NCI-H226 (cell line): Measurements from ENCODE around the gene GRIK1.

ENCODE experiments used
- DNase-seq: peaks from one replicate; pipeline ENCODE4 v3.0.0-alpha.2; 2015

Gene GRIK1

GRCh38 chr21:29513535-29513934 lies 426.3 kb downstream of the GRIK1 start:
- DNase-seq, result no peak

GRCh38 chr21:29511096-29511495 lies 428.7 kb downstream of the GRIK1 start:
- DNase-seq, result no peak

DNA sequence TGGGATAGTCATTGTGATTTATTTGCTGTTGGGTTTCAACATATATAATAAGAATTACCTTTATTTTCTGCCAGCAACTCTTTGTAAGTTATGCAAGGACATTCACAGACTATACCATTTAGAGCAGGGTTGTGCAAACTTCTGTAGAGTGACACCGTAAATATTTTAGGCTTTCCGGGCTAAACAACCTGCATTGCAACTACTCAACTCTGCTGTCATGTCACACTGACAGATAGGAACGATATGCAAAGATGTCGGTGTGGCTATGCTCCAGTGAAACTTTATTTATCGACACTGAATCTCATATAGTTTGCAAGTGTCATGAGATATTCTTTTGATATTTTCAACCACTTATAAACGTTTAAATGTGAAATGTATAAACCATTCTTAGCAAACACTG lies 430.7 kb downstream of the GRIK1 start:
- no peak for DNase-seq

GRCh38 chr21:29508301-29508700 lies 431.5 kb downstream of the GRIK1 start:
- no peak for DNase-seq

DNA sequence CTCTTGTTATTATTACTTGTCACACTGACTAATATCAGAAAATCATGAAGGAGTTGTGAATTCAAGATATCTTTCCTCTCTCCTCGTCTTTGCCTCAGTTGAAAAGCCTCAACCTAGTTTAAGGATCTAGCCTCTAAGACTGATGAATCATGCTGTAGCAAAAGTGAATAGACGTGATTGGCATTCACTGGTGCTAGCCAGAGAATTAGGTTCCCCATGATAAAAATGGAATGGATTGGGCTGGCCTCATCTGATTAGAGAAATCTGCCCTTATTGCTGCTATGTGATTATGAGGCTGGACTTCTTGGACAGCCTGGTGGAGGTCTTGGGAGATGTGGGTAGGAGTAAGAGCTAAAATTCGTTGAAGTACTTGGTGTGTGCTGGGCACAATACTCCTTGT lies 432.8 kb downstream of the GRIK1 start:
- DNase-seq, result peak; percentile 20

GRCh38 chr21:29506214-29506613 lies 433.6 kb downstream of the GRIK1 start:
- no peak for DNase-seq

GRCh38 chr21:29504751-29505321 lies 435.0 kb downstream of the GRIK1 start:
- DNase-seq, result peak; percentile 80

DNA sequence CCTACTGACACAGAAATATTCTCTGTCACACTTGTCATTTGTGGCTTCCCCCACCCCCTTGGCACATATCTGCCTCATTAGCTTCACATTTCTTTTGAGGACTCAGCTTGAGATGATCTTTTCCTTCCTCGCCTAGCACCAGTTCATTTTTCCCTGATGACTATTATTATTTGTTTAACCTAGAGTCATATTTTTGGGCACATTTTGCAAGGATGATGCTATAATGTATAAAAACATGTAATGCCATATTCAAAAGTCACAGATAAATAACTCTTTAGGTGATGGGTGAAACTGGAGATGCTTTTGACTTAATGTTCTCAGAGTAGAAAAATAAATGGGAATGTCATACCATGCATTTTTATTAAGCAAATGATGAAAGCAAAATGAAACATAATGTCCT lies 438.3 kb downstream of the GRIK1 start:
- DNase-seq, result no peak

DNA sequence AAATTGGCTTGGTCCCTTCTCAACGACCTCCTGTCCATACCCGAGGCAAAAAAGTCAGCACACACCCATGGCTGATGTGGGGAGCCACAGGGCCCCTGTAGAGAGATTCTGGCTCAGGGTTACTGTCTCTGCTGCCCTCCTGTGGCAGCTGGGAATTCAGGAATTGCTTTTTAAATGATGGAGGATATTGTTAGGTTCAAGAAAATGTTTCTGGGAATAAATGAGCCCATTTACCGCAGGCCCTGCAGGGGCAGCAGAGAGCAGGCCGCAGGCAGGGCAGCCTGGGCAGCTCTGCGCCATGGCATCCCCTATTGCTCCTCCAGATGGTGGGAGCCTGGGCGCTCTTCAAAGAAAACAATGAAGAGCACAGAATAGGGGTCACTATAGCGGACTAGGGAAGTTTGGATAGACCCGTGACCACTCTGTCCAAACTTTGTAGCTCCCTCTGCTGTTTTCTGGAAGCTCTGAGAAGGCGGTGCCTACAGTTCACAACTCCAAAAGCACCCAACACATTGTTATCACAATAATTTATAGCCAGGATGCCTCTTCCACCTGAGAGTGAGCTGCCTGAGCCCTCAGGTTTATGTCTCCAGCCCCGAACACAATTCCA lies 440.0 kb downstream of the GRIK1 start:
- DNase-seq, result no peak

DNA sequence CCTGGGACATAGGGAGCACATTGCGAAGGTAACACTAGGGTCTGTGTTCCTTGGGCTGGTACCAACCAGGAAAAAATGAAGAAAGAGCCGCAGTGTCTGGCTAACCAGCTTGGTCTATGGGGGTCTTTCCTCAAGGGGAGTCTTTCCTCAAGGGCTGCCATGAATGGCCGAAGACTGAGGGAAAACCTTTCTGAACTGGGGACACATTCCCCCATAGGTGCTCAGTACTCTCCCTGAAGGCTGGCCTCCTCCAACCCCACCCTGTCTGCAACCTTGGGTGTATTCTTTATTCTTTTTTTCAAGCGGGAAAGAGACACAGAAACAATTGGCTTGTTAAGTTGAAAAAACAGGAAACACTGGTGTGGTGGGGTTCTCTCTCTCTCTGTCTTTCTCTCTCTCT lies 440.6 kb downstream of the GRIK1 start:
- no peak for DNase-seq

- DNase-seq, result no peak
Observed at GRCh38 chr21:29496337-29496736, 443.5 kb downstream of the GRIK1 start.

DNA sequence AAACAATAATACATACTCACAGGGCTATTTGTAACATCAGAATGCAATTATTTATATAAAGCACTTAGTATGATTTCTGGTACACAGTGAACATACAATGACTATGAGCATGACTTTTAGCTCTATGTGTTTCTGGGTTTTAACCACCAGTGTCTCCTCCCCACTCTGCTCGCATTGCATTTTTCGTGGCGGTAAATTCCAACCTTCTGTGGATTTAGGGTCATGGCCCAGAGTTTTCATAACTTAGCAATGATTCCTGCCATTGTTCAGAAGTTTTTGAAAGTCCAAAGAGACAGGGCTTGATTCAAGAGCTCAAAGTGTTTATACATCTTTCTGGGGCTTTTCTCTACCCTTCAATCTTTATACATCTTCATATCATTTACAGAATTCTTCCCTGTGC lies 449.8 kb downstream of the GRIK1 start:
- DNase-seq, result no peak

DNA sequence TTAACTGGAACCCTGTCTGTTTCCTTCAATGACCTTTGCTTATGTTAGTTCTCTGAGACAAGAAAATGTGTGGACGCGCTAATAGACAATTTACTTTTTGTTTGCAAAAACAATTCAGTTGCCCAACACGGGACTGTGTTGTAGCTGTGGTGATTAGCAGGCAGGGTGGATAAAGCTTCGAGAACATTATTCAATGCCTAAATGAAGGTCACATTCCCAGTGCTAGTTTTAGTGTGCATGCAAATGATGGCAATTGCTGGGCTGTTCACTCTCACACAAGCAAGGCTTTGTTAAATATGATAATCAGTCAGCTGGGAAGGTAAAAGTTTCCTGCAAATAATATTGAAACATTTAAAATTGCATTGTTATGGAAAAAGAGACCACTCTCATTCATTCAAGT lies 452.6 kb downstream of the GRIK1 start:
- no peak for DNase-seq
